Retinal pigment epithelial cell (primary cell): Measurements from ENCODE around the gene DEAF1.

Experiments used
- DNase-seq: peaks from one replicate; pipeline ENCODE4 v3.0.0-alpha.2; 2010; ENCODE audit warnings: low read depth
- H3K4me3 ChIP-seq: 2 replicates; pipeline ENCODE4 v1.5.1; 2011; ENCODE audit warnings: mild to moderate bottlenecking, low read length, control low read depth, moderate library complexity
- TF ChIP-seq, protein P1 (sequence below): conservative IDR thresholded peaks from 2 replicates; pipeline ENCODE4 v1.5.1; 2011; ENCODE audit warnings: low read depth, low read length, control low read depth, inconsistent platforms

Gene DEAF1

DNA sequence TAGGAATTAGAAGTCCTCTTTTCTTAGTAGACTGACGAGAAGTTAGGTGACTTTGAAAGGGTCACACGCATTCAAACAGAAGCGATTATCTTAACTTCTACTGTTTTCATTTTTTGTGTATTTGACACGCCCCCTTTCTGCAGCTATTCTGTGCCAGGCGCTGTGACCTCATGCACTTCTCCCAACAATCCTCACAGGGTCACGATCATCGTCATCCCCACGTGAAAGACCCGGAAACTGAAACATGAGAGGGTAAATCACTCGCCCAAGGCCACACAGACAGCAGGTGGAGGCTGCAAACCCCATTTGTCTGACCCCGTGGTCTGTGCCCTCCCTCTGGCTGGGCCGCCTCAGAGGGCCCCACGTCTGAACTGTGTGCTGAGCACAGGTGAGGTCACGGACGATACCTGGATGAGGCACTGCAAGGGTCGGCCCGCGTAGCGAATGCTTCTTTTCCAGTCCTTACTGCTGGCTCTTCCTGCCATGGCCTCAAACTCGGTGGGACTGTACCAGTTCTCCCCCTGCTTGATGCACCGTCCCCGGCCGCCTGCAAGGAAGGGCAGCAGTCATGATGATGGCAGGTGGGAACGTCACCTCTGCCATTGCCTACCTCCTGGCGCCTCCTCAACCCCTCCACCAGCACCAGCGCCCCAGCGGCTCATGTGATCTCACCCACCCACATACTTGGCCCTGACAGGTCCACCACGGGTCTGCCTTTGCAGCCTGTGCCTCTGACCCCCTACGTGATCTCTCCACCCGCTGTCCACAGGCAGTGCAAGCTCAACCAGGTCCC lies 8.4 kb downstream of the DEAF1 start:
- TF ChIP-seq, protein P1, sequence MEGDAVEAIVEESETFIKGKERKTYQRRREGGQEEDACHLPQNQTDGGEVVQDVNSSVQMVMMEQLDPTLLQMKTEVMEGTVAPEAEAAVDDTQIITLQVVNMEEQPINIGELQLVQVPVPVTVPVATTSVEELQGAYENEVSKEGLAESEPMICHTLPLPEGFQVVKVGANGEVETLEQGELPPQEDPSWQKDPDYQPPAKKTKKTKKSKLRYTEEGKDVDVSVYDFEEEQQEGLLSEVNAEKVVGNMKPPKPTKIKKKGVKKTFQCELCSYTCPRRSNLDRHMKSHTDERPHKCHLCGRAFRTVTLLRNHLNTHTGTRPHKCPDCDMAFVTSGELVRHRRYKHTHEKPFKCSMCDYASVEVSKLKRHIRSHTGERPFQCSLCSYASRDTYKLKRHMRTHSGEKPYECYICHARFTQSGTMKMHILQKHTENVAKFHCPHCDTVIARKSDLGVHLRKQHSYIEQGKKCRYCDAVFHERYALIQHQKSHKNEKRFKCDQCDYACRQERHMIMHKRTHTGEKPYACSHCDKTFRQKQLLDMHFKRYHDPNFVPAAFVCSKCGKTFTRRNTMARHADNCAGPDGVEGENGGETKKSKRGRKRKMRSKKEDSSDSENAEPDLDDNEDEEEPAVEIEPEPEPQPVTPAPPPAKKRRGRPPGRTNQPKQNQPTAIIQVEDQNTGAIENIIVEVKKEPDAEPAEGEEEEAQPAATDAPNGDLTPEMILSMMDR, result no peak
- no peak overlapping the region for H3K4me3 ChIP-seq

GRCh38 chr11:680970-681369 lies 14.1 kb downstream of the DEAF1 start:
- DNase-seq, result no peak
- TF ChIP-seq, protein P1, result no peak
- H3K4me3 ChIP-seq, result no peak overlapping the region

More for the DNA sequence above, 8.4 kb downstream of the DEAF1 start:
- DNase-seq, result no peak

GRCh38 chr11:680476-680875 lies 14.5 kb downstream of the DEAF1 start:
- TF ChIP-seq, protein P1, result no peak
- DNase-seq, result no peak
- H3K4me3 ChIP-seq, result no peak overlapping the region

- TF ChIP-seq, protein P1, result no peak
- DNase-seq, result no peak
- no peak overlapping the region for H3K4me3 ChIP-seq
Observed at GRCh38 chr11:679271-680207, 15.5 kb downstream of the DEAF1 start.

DNA sequence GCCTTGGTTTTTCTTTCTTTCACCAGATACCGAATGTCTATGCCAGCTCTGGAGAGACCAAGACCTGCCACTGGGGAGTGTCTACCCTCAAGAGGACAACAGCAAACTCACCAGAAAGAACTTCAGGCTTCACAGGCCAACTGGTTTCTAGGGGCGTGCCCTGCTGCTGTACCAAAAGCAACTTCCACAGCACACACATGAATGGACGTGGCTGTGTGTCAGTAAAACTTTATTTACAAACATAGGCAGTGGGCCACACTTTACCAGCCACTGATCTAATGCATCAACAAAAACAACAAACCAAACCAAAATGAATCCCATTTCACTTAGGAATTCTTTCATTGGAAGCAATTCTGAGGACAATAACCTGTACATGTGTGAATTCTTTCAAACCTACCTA lies 16.7 kb downstream of the DEAF1 start:
- TF ChIP-seq, protein P1, result no peak
- no peak overlapping the region for H3K4me3 ChIP-seq
- DNase-seq, result no peak

GRCh38 chr11:674406-674805 lies 20.6 kb downstream of the DEAF1 start:
- TF ChIP-seq, protein P1, result no peak
- no peak overlapping the region for H3K4me3 ChIP-seq
- no peak for DNase-seq
